PC-9 (cell line): ENCODE data around the gene SH3PXD2B.

ENCODE experiments used
- CTCF ChIP-seq: fragments of 200-600 bp; sonication (generic); conservative IDR thresholded peaks from 2 replicates; pipeline ENCODE4 v1.6.1; 2017; ENCODE audit warnings: mixed run types, antibody characterized with exemption, mild to moderate bottlenecking, moderate library complexity
- EZH2 ChIP-seq: fragments of 200-600 bp; sonication (generic); IDR thresholded peaks from 2 replicates; pipeline ENCODE4 v1.8.0; 2017; ENCODE audit warnings: antibody characterized with exemption, low read depth

- no peak for TF ChIP-seq CTCF
- TF ChIP-seq EZH2: no peak
These were observed 1.3 kb upstream of the SH3PXD2B start for GRCh38 chr5:172455511-172456061.
